Type B pancreatic cell (in vitro differentiated cells): Measurements from ENCODE around the gene SLC22A23. TPM values are rescaled to one million over a fixed set of nuclear protein-coding genes. Genes with fewer than 3 reads are reported as not detected.

Source experiments
- DNase-seq: peaks from one replicate; pipeline ENCODE4 v3.0.0; 2021; ENCODE audit warnings: mixed read lengths; ENCODE audit not compliant: unreplicated experiment; ENCODE audit errors: extremely low spot score
- H3K27ac Mint-ChIP-seq: 2 replicates; pipeline ENCODE4 v1.8.0; 2021; ENCODE audit warnings: mild to moderate bottlenecking, mixed read lengths
- H3K27me3 Mint-ChIP-seq: 2 replicates; pipeline ENCODE4 v1.8.0; 2021; ENCODE audit warnings: mixed read lengths
- H3K36me3 Mint-ChIP-seq: 2 replicates; pipeline ENCODE4 v1.8.0; 2021; ENCODE audit warnings: mixed read lengths
- H3K4me1 Mint-ChIP-seq: one replicate; pipeline ENCODE4 v1.8.0; 2021; ENCODE audit warnings: mixed read lengths; ENCODE audit not compliant: unreplicated experiment
- H3K4me3 Mint-ChIP-seq: 2 replicates; pipeline ENCODE4 v1.8.0; 2021; ENCODE audit warnings: mild to moderate bottlenecking, mixed read lengths
- H3K9me3 Mint-ChIP-seq: 2 replicates; pipeline ENCODE4 v1.8.0; 2021; ENCODE audit warnings: mixed read lengths
- total RNA-seq: library from RNA; stranded (reverse); gene quantifications from 2 replicates; pipeline ENCODE4 v1.2.1, GENCODE V29; 2021; ENCODE audit warnings: low replicate concordance
- TF ChIP-seq, protein P1 (sequence below): fragments of 200-600 bp; sonication (generic); conservative IDR thresholded peaks from 2 replicates; pipeline ENCODE4 v1.5.0; 2021; ENCODE audit warnings: antibody characterized with exemption, mild to moderate bottlenecking

Gene SLC22A23
- total RNA-seq, 1 donor from 2014 or later: 36.6 TPM

DNA sequence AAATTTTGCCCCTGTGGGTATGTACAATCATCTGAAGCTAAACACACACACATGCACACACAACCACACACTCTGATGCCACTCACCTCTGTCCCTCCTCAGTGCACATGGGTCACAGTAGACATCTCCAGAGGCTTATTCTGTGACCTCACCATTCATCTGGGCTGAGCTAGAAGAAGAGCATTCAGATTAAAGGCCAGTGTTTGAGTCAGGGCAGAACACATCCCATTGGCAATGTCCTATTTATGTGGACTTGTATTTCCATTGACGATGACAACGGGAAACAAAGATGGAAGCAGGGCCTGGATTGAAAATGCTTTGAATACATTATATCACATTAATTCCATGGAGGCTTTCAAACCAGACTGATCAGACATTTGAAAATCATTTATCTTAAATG lies 26.8 kb upstream of the SLC22A23 start:
- H3K36me3 Mint-ChIP-seq: no peaks in the 10 kb centered on the region
- TF ChIP-seq, protein P1, sequence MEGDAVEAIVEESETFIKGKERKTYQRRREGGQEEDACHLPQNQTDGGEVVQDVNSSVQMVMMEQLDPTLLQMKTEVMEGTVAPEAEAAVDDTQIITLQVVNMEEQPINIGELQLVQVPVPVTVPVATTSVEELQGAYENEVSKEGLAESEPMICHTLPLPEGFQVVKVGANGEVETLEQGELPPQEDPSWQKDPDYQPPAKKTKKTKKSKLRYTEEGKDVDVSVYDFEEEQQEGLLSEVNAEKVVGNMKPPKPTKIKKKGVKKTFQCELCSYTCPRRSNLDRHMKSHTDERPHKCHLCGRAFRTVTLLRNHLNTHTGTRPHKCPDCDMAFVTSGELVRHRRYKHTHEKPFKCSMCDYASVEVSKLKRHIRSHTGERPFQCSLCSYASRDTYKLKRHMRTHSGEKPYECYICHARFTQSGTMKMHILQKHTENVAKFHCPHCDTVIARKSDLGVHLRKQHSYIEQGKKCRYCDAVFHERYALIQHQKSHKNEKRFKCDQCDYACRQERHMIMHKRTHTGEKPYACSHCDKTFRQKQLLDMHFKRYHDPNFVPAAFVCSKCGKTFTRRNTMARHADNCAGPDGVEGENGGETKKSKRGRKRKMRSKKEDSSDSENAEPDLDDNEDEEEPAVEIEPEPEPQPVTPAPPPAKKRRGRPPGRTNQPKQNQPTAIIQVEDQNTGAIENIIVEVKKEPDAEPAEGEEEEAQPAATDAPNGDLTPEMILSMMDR: no peak

GRCh38 chr6:3482869-3483268 lies 26.0 kb upstream of the SLC22A23 start:
- H3K9me3 Mint-ChIP-seq: peaks cover 6% of the 10 kb centered on the region
- no peak overlapping the region for H3K27ac Mint-ChIP-seq
- H3K4me1 Mint-ChIP-seq: peaks cover 9% of the 10 kb centered on the region
- no peak for DNase-seq
- TF ChIP-seq, protein P1: no peak
- H3K36me3 Mint-ChIP-seq: no peaks in the 10 kb centered on the region
- H3K4me3 Mint-ChIP-seq: no peak overlapping the region
- peaks cover 13% of the 10 kb centered on the region for H3K27me3 Mint-ChIP-seq

More for the DNA sequence above, 26.8 kb upstream of the SLC22A23 start:
- peaks cover 15% of the 10 kb centered on the region for H3K4me1 Mint-ChIP-seq
- H3K27me3 Mint-ChIP-seq: peaks cover 10% of the 10 kb centered on the region
- H3K27ac Mint-ChIP-seq: no peak overlapping the region
- peak overlapping the region; percentile 10 for H3K4me3 Mint-ChIP-seq
- peaks cover 6% of the 10 kb centered on the region for H3K9me3 Mint-ChIP-seq
- no peak for DNase-seq

- Mint-ChIP-seq H3K9me3 (peaks cover 6% of the 10 kb centered on the region), H3K4me1 (peaks cover 3% of the 10 kb centered on the region), H3K27ac (no peak overlapping the region), H3K4me3 (no peak overlapping the region), H3K27me3 (peaks cover 10% of the 10 kb centered on the region), H3K36me3 (no peaks in the 10 kb centered on the region)
- TF ChIP-seq, protein P1: no peak
- no peak for DNase-seq
These were observed 24.8 kb upstream of the SLC22A23 start for GRCh38 chr6:3481640-3482039.

GRCh38 chr6:3480009-3480408 lies 23.2 kb upstream of the SLC22A23 start:
- TF ChIP-seq, protein P1: no peak
- H3K4me3 Mint-ChIP-seq: no peak overlapping the region
- H3K27me3 Mint-ChIP-seq: peaks cover 10% of the 10 kb centered on the region
- no peak overlapping the region for H3K27ac Mint-ChIP-seq
- peaks cover 6% of the 10 kb centered on the region for H3K9me3 Mint-ChIP-seq
- H3K4me1 Mint-ChIP-seq: peaks cover 5% of the 10 kb centered on the region
- no peak for DNase-seq
- H3K36me3 Mint-ChIP-seq: no peaks in the 10 kb centered on the region

DNA sequence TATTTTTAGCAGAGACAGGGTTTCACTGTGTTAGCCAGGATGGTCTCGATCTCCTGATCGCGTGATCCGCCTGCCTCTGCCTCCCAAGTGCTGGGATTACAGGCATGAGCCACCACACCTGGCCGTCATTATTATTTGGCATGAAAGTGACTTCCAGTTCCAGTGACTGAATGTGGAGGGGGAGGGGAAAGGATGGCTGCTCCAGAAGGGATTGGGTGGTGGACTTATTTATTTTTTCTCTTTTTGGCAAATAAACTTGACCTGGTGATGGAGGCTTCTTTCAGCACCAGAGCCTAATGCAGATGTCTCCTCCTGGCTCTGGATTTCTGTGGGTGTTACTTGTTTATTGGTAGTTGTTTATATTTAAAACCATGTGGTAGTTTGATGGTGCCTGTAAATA lies 16.9 kb upstream of the SLC22A23 start:
- no peak overlapping the region for H3K27ac Mint-ChIP-seq
- H3K4me1 Mint-ChIP-seq: peaks cover 25% of the 10 kb centered on the region
- no peak for DNase-seq
- no peak overlapping the region for H3K4me3 Mint-ChIP-seq
- peaks cover 4% of the 10 kb centered on the region for H3K36me3 Mint-ChIP-seq
- H3K9me3 Mint-ChIP-seq: no peaks in the 10 kb centered on the region
- H3K27me3 Mint-ChIP-seq: peaks cover 6% of the 10 kb centered on the region
- TF ChIP-seq, protein P1: no peak

GRCh38 chr6:3471711-3472110 lies 14.9 kb upstream of the SLC22A23 start:
- Mint-ChIP-seq H3K27me3 (peaks cover 3% of the 10 kb centered on the region), H3K4me3 (no peak overlapping the region), H3K9me3 (no peaks in the 10 kb centered on the region), H3K36me3 (peaks cover 4% of the 10 kb centered on the region), H3K4me1 (peaks cover 25% of the 10 kb centered on the region), H3K27ac (no peak overlapping the region)
- TF ChIP-seq, protein P1: no peak
- no peak for DNase-seq
